C4-2B (cell line): Measurements from ENCODE around the gene HDAC5.

ENCODE experiments used
- ZFX ChIP-seq: fragments of 450-650 bp; IDR thresholded peaks from 2 replicates; pipeline ENCODE4 v1.6.1; 2017
- TF ChIP-seq, protein P1 (sequence below): fragments of 450-650 bp; conservative IDR thresholded peaks from 2 replicates; pipeline ENCODE4 v1.5.1; 2017; ENCODE audit warnings: mild to moderate bottlenecking

GRCh38 chr17:44066204-44066930 is 57.1 kb downstream of the HDAC5 start, which contains the start of gene LSM12:
- TF ChIP-seq, protein P1, sequence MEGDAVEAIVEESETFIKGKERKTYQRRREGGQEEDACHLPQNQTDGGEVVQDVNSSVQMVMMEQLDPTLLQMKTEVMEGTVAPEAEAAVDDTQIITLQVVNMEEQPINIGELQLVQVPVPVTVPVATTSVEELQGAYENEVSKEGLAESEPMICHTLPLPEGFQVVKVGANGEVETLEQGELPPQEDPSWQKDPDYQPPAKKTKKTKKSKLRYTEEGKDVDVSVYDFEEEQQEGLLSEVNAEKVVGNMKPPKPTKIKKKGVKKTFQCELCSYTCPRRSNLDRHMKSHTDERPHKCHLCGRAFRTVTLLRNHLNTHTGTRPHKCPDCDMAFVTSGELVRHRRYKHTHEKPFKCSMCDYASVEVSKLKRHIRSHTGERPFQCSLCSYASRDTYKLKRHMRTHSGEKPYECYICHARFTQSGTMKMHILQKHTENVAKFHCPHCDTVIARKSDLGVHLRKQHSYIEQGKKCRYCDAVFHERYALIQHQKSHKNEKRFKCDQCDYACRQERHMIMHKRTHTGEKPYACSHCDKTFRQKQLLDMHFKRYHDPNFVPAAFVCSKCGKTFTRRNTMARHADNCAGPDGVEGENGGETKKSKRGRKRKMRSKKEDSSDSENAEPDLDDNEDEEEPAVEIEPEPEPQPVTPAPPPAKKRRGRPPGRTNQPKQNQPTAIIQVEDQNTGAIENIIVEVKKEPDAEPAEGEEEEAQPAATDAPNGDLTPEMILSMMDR, result no peak
- no peak for TF ChIP-seq ZFX
